Fibroblast of villous mesenchyme (primary cell): ENCODE results near the gene SOST. TPM values are rescaled to one million over a fixed set of nuclear protein-coding genes. Genes with fewer than 3 reads are reported as not detected.

Source experiments
- DNase-seq: peaks from one replicate; pipeline ENCODE4 v3.0.0-alpha.2; 2010; ENCODE audit warnings: low read depth
- H3K4me3 ChIP-seq: 2 replicates; pipeline ENCODE4 v1.5.1; 2011; ENCODE audit warnings: low read depth, mild to moderate bottlenecking, low read length
- total RNA-seq: library from RNA; depleted of rRNA; stranded (reverse); fragments of >200 nt; gene quantifications from 2 replicates; pipeline ENCODE4 v1.2.3, GENCODE V29; 2012
- TF ChIP-seq, protein P1 (sequence below): IDR thresholded peaks from 2 replicates; pipeline ENCODE4 v1.5.1; 2012; ENCODE audit warnings: low read depth, mild to moderate bottlenecking, low read length; ENCODE audit not compliant: insufficient read depth

Gene SOST
- total RNA-seq, 1 donor, result not detected

DNA sequence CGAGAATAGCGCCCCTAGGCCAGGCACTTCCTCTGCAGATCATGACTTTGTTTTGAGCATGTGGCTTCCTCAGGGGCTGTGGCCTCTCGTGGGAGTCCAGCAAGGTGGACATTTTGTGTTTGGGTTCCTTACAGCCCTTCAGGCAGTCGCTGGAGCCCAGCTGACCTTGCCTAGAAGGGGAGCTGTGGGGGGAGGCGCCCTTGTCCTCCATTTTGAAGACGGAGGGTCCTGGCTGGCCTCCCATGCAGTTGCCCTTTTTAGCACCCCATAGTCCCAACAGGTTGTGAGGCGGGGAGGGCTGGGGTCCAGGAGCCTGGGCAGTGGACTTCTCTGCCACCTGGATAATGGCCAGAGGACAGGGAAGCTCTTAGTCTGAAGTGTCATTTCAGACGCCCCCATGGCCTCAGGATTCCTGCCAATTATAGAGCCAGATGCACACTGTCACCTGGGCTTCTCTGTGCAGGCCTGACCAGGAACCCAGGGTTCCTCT is 1.4 kb downstream of the SOST start:
- no peak overlapping the region for H3K4me3 ChIP-seq
- DNase-seq, result no peak
- TF ChIP-seq, protein P1, sequence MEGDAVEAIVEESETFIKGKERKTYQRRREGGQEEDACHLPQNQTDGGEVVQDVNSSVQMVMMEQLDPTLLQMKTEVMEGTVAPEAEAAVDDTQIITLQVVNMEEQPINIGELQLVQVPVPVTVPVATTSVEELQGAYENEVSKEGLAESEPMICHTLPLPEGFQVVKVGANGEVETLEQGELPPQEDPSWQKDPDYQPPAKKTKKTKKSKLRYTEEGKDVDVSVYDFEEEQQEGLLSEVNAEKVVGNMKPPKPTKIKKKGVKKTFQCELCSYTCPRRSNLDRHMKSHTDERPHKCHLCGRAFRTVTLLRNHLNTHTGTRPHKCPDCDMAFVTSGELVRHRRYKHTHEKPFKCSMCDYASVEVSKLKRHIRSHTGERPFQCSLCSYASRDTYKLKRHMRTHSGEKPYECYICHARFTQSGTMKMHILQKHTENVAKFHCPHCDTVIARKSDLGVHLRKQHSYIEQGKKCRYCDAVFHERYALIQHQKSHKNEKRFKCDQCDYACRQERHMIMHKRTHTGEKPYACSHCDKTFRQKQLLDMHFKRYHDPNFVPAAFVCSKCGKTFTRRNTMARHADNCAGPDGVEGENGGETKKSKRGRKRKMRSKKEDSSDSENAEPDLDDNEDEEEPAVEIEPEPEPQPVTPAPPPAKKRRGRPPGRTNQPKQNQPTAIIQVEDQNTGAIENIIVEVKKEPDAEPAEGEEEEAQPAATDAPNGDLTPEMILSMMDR, result no peak

DNA sequence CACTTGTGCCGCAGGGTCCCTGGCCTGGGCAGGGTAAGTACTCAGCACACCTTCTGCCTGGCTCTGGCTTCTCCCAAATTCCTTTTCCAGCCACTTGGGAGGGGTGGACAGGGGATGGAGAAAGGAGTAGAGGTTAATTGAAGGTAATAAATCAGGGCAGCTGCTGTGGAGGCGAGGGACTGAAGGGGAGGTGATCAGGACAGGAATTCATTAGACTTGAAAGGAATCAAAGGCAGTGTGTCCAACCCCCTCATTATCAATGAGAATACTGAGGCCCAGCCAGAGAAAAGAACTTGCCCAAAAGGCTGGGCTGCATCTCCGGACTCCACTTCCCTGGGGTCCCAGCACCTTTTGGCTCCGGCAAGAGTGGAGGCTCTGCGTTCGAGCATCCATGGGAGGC is 2.4 kb downstream of the SOST start:
- TF ChIP-seq, protein P1, result no peak
- H3K4me3 ChIP-seq, result no peak overlapping the region
- DNase-seq, result no peak

DNA sequence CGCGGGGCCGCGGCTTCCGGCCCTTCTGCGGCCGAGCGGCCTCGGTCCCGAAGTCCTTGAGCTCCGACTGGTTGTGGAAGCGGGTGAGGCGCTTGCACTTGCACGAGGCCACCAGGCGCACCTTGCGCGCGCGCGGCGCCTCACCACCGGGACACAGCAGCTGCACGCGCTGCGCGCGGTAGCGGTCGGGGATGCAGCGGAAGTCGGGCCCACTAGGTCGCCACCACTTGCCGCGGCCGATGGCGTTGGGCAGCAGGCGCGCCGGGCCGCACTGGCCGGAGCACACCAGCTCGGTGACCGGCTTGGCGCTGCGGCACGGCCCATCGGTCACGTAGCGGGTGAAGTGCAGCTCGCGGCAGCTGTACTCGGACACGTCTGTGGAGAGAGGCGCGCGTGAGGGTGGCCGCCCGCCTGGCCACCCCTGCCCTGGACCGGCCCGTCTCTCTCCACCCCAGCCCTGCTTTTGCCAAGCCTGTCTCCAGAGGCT is 3.2 kb downstream of the SOST start:
- TF ChIP-seq, protein P1, result no peak
- DNase-seq, result peak; percentile 40
- peak overlapping the region; percentile 14 for H3K4me3 ChIP-seq

DNA sequence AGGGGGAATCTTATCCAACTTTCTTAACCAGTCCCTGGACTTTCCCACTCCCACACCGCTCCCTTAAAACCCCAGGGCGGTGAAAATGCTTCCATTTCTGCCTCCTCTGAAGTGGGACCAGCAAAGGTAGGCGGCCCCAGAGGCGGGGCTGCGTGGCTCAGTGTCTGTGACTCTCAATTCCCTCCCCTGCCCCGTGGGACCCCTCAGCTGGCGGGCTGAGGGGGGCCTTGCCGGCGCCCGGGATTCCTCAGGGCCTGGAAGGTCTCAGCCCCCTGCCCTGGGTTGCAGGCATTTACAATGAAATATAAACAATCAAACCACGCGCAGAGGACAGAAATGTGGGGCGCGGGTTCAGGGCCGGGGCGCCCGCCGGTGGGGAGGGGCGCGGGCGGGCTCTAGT is 3.6 kb downstream of the SOST start:
- no peak for DNase-seq
- TF ChIP-seq, protein P1, result no peak
- no peak overlapping the region for H3K4me3 ChIP-seq

DNA sequence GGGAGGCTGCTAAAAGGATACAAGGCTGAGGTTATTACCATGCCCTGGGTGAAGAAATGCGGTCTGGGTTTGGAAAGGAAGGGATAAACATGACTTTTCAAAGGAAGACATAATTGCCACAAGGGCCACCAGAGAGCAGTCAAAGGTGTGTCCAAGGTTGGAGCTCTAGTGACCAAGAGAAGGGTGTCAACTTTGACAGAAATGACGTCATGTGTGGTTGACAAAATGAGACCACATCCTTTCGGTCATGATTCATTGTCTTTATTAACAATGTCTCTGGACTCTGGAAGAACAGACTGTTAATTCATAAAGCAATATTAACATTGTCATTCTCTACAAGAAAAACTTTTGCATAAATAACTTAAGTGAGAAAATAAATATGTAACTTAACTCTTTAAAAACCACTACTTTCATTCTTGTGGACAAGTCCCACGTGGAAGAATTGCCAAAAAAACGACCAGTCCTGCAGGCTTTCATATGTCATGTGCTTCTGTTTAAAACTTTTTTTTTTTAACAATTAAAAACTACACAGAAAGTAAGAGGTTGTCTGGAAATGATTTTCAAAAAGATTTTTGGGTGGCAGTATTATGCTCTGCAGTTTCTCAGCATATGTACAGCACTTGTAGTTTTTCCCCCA is 5.0 kb downstream of the SOST start:
- no peak for DNase-seq
- no peak overlapping the region for H3K4me3 ChIP-seq
- TF ChIP-seq, protein P1, result no peak

DNA sequence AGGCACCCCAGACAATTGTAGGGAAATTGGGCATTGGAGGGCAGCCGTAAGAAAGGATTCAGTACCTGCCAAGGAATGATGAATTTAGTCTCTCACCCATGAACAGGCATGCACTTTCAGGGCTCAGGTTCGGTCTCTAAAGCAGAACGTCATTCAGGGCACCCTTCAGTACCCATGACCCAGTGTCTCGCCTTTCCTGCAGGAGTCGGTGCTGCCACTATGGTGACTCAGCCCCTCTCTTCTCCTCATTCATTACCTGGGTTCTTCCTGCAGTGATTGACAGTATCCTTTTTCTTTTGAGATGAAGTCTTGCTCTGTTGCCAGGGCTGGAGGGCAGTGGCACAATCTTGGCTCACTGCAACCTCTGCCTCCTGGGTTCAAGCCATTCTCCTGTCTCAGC is 8.4 kb downstream of the SOST start:
- no peak for DNase-seq
- no peak overlapping the region for H3K4me3 ChIP-seq
- TF ChIP-seq, protein P1, result no peak

DNA sequence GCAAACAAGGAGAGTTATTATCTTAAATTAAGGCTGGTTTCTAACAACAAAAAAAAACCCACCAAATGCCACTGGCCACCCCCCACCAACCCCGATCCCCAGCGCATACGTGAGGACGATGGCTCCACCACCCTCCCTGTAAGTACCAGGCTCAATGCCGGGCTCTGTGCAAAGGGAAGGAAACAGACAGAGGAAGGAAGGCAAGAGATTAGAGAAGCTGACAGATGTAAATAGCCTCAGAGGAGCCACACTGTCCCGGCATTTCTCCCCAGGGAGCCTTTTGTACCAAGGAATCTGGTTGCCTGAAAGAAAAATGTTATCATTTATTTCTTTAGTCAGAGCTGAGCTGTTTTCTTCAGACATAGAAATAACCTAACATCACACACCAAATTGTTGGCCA is 13.1 kb downstream of the SOST start:
- DNase-seq, result no peak
- H3K4me3 ChIP-seq, result no peak overlapping the region
- TF ChIP-seq, protein P1, result no peak
